Measurements from ENCODE around the gene TMEM150B.

TMEM150B gene

GRCh38 chr19:55325172-55325571, at the start of gene TMEM150B:
Gene TMEM150B, minus strand, starts transcription at chr19:55325341. Its CDS starts 4,305 bp downstream, at chr19:55321036.
- DNase-seq (ENCODE audit: low spot score): no peak

DNA sequence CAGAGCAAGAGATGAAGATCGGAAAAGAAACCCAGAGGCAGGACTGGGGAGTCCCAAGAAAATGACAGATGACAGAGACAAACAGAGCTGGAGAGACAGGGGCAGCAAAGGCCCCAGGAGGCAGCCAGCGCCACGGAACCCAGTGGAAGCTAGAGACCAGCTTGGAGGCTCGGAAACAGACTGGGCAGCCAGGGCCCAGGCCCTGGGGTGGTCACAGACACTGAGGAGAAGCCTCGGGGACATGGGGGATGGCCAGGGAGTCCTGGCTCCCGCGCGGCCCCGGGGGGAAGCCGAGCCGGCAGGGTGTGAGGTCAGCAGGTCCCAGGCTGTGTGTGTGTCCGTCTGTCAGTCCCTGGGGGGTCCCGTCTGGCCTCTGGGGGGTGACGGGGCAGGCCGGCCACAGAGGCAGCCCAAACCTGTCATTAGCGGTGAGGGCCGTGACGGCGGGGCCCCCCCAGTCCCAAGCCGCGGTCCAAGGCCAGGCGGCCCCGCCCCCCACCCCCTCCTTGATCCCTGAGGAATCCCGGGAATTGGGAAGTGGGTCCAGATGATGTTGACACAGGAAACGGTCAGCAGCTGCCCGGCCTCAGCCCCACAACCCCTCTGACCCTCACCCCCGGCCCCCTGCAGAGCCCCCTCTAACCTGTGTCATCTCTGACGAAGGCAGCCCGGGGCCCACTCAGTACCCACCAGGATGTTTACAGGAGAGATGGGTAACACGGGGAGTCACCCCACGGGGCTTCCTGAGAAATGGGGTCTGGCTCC, 49.0 kb upstream of the TMEM150B start:
- DNase-seq (ENCODE audit: low spot score): peak; percentile 58

DNA sequence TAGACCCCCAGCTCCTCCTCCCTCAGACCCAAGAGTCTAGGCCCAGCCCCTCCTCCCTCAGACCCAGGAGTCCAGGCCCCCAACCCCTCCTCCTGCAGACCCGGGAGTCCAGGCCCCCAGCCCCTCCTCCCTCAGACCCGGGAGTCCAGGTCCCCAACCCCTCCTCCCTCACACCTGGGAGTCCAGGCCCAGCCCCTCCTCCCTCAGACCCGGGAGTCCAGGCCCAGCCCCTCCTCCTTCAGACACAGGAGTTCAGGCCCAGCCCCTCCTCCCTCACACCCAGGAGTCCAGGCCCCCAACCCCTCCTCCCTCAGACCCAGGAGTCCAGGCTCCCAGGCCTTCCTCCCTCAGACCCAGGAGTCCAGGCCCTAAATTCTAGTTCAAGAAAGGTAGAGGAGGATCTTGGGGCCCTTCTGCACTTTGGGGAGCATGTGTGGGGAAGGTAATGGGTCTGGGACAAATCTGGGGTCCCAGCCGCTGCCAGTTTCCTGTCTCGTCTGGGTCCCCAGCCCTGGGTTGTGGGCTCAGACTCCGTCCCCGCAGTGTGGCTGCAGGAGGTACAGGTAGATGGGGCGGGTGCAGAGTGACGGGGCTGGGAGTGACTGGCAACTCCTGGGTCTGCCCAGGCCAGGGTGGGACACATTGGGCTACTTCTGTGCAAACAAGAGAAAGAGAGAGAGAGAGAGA, 48.3 kb upstream of the TMEM150B start:
- no peak for DNase-seq (ENCODE audit: low spot score)

DNA sequence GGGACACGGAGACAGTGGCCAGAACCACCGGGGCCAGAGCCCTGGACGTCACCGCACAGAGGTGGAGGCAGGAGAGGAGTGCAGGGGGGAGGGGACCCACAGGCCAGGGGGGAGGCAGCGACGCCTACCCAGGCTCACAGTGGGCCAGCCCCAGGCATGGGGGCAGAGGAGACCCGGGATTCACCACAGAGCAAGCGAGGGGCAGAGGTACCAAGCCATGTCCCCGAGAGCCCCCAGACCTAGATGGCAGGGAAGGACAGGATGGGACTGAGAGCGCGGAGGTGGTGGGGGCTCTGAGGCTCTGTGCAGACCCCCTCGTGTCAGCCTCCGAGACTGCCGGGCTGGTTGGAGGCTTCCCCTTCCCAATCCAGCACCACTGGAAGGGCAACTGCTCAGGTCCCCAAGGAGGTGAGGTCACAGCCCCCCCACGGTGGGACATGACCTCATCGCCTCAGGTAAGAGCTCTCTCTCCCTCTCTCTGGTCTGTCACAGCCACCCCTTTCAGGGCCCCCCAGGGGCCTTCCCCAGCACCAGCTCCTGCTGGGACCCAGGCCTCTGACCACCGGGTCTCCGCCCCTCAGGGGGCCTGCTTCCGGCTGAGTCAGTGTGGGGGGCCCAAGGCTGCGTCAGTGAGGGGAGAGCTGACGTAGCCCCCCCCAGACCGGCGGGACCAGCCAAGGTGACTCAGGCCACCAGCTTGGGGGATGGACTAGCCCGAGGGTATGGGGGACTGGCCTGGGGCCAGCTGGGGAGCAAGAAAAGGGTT, 47.4 kb upstream of the TMEM150B start:
- DNase-seq (ENCODE audit: low spot score): peak; percentile 55

GRCh38 chr19:55370305-55370988, 45.3 kb upstream of the TMEM150B start, which contains the start of gene IL11:
Gene IL11, minus strand, starts transcription at chr19:55370463. Its CDS starts 153 bp downstream, at chr19:55370310.
- DNase-seq (ENCODE audit: low spot score): peak; percentile 88

GRCh38 chr19:55369653-55370304, 44.6 kb upstream of the TMEM150B start:
- peak; percentile 95 for DNase-seq (ENCODE audit: low spot score)

- DNase-seq (ENCODE audit: low spot score): peak; percentile 90
These were observed 43.8 kb upstream of the TMEM150B start for GRCh38 chr19:55368701-55369563.

- DNase-seq (ENCODE audit: low spot score): no peak
These were observed 43.0 kb upstream of the TMEM150B start for GRCh38 chr19:55368106-55368505.

GRCh38 chr19:55366790-55367189, 41.6 kb upstream of the TMEM150B start:
- no peak for DNase-seq (ENCODE audit: low spot score)

DNA sequence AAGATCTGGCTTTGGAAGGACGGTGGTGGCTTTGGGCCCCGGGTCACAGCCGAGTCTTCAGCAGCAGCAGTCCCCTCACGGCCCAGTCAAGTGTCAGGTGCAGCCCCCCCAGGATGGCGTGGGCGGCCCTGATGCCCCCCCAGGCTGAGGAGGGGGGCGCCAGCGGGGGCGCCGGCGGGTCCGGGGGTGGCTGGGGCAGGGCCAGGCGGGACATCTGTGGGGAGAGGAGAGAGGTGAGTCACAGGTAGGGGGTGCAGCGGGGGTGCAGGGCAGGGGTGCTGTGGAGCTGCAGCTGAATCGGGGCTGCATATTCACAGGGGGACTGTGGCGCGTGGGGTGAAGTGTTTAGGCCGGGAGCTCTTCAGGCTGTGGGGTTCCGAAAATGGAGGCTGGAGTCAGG, 40.8 kb upstream of the TMEM150B start:
- DNase-seq (ENCODE audit: low spot score): no peak

- DNase-seq (ENCODE audit: low spot score): no peak
These were observed 40.1 kb upstream of the TMEM150B start for GRCh38 chr19:55365245-55365644.

DNA sequence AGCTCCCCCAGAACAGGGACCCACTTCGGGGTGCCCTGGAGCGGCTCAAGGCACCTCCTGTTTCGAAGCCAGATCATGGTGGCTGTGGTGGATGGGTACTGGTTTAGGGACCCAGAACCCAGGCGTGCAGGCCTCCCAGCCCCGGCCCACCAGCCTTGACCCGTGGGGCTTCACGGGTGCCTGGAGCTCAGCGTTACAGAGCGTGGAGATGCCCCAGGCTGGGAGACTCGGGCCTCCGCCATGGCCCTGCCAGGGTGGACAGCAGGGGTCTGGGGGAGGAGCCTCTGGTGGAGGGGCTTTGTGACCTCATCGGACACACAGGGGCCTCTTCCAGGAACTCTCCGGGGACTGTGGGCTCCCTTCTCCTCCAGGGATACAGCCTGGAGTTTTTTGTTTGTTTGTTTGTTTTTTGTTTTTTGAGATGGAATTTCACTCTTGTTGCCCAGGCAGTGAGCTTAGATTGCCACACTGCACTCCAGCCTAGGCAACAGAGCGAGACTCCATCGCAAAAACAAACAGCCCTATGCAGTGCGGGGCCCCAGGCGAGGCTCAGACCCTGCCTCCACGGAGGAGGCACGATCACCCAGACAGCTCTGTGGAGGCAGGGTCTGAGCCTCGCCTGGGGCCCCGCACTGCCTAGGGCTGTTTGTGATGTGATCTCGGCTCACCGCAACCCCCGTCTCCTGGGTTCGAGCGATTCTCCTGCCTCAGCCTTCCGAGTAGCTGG, 38.0 kb upstream of the TMEM150B start, which contains the start of gene GARIN5B:
Gene GARIN5B, minus strand, starts transcription at position 271 of the 727 bp plus-strand sequence. Its CDS starts 194 bp downstream, at position 77.
- DNase-seq (ENCODE audit: low spot score): no peak

- no peak for DNase-seq (ENCODE audit: low spot score)
These were observed 37.2 kb upstream of the TMEM150B start for GRCh38 chr19:55362174-55362989.

DNA sequence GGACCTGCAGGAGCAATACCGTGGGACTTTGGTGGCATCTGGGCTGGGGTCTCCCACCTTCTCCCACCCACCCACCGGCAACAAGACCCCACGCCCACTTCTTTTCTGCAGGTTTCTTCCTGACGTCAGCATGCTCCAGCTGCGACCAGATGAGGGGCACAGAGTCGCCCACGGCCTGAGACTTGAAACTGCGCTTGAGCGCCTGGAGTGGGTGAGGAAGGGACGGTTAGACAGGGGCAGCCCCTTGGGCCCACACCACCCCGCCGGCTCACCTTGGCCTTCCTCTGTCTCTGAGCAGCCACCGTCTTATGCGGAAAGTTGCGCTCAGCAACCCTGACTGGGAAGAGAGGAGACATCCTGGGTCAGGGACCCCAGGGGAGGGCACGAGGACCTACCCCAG, 35.8 kb upstream of the TMEM150B start:
- no peak for DNase-seq (ENCODE audit: low spot score)

DNA sequence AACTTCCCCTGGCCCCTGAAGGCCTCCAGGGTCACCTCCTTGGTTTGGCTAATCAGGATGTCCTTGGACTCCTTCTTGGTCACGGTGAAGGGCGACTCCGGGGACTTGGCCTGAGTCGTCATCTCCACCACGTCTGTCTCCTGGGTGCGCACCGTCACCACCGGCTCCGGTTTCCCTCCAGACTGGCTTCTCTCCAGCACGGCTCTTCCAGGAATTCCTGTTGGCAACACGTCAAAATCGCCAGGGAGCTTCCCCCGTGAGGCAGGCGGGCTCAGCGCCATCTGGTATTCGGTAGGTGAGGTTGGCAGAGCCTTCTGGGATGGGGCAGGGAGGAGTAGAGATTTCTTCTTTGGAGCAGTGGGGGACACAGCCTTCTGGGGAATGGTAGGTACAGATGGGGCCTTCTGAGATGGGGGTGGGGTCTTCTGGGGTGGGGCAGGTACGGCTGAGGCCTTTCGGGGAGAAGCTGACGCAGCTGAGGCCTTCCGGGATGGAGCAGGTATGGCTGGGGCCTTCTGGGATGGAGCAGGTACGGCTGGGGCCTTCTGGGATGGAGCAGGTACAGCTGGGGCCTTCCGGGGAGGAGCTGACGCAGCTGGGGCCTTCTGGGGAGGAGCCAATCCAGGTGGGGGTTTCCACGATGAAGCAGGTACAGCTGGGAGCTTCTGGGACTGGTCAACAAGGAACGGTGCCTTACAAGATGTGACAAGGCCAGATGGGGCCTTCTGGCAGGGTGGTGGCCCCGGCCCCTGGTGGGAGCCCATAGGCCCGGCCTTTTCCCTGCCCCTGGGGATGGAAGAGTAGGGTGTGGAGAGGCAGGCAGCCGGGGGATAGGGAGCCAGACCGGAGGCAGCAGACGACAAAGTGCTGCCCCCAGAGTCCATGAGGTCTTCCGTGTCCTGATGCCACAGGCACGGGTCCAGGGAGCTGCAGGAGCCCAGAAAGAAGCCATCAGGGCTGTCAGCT, 34.1 kb upstream of the TMEM150B start:
- DNase-seq (ENCODE audit: low spot score): no peak

DNA sequence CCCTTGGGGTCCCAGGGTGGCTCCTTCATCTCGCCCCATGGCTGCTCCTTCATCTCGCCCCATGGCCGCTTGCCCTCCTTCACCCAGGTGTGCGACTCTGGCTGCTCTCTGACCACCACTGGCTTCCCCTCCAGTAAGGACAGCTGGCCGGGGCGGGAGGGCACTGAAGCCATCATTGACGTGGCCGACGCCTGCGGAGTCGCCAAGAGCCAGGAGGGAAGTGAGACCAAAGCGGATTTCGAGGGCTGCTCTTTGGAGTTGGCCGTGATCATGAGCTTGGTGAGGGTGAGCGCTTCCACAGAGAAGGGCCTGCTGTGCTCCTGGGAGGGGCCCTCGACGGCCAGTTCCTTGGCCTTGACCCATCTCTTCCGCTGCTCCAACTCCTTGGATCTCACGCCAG, 33.4 kb upstream of the TMEM150B start:
- DNase-seq (ENCODE audit: low spot score): no peak

- no peak for DNase-seq (ENCODE audit: low spot score)
These were observed 30.2 kb upstream of the TMEM150B start for GRCh38 chr19:55355213-55355821.

Measured in AG08395 (cell line).